Suprapubic skin (tissue), 4 donors: ENCODE measurements around the gene KCNJ4.
"Not testable (repeated sequence)": the region's sequence is repeated elsewhere in the genome, so short reads cannot be mapped to it uniquely, and the experiment has no call there.

Source experiments
- POLR2A ChIP-seq, 2 donors: fragments of 450-650 bp; IDR thresholded peaks; one replicate each; pipeline ENCODE4 v1.6.1; 2017; ENCODE audit warnings: antibody characterized with exemption in 2 of 2, mild to moderate bottlenecking in 2 of 2, moderate library complexity in 2 of 2
- POLR2AphosphoS5 ChIP-seq, 3 donors: sonication (generic); formaldehyde crosslinking; IDR thresholded peaks; one replicate each; pipeline ENCODE4 v1.6.1; 2017; ENCODE audit warnings: antibody characterized with exemption in 3 of 3
- TF ChIP-seq, protein P1 (sequence below), 2 donors: fragments of 200-600 bp in 1 of 2; fragments of 450-650 bp in 1 of 2; sonication (generic) in 1 of 2; IDR thresholded peaks; one replicate each; pipeline ENCODE4 v1.5.1; 2016 to 2019; ENCODE audit warnings: antibody characterized with exemption in 2 of 2, mild to moderate bottlenecking in 1 of 2, moderate library complexity in 1 of 2

DNA sequence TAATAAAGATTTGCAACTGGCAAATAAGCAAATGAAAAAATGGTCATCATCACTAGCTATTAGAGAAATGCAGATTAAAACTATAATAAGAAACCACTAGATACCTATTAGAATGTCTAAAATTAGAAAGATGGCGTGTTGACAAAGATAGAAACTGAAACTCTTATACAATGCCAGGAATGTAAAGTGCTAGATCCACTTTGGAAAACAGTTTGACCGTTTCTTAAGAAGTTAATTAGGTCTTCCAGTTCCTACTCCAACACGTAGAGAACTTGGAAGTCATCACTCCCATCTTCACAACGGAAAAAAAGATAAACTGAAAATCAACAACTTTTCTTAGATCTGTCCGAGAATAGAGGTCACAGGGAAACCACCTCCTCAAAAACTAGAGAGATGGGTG lies 68.1 kb downstream of the KCNJ4 start:
- TF ChIP-seq POLR2A, POLR2AphosphoS5 (IDR thresholded peaks at IDR 0.05): not testable (repeated sequence)
- TF ChIP-seq, protein P1, sequence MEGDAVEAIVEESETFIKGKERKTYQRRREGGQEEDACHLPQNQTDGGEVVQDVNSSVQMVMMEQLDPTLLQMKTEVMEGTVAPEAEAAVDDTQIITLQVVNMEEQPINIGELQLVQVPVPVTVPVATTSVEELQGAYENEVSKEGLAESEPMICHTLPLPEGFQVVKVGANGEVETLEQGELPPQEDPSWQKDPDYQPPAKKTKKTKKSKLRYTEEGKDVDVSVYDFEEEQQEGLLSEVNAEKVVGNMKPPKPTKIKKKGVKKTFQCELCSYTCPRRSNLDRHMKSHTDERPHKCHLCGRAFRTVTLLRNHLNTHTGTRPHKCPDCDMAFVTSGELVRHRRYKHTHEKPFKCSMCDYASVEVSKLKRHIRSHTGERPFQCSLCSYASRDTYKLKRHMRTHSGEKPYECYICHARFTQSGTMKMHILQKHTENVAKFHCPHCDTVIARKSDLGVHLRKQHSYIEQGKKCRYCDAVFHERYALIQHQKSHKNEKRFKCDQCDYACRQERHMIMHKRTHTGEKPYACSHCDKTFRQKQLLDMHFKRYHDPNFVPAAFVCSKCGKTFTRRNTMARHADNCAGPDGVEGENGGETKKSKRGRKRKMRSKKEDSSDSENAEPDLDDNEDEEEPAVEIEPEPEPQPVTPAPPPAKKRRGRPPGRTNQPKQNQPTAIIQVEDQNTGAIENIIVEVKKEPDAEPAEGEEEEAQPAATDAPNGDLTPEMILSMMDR (IDR thresholded peaks at IDR 0.05) = not testable (repeated sequence)
